SJCRH30 (cell line): ENCODE measurements around the gene DLX5. TPM values are rescaled to one million over a fixed set of nuclear protein-coding genes. Genes with fewer than 3 reads are reported as not detected.

Source experiments
- DNase-seq, 2 experiments: peaks; one replicate each; pipeline ENCODE4 v3.0.0-alpha.2; 2015 to 2020
- H3K27ac ChIP-seq: fragments of 250-450 bp; sonication (Bioruptor Pico); 2 replicates; pipeline ENCODE4 v1.5.1; 2020; ENCODE audit warnings: mild to moderate bottlenecking, moderate library complexity
- H3K27me3 ChIP-seq: fragments of 250-450 bp; sonication (Bioruptor Pico); 2 replicates; pipeline ENCODE4 v1.5.1; 2020; ENCODE audit warnings: mild to moderate bottlenecking, moderate library complexity
- H3K36me3 ChIP-seq: fragments of 250-450 bp; sonication (Bioruptor Pico); 2 replicates; pipeline ENCODE4 v1.5.1; 2020; ENCODE audit warnings: mild to moderate bottlenecking, moderate library complexity
- H3K4me1 ChIP-seq: fragments of 250-450 bp; sonication (Bioruptor Pico); 2 replicates; pipeline ENCODE4 v1.5.1; 2020; ENCODE audit warnings: mild to moderate bottlenecking, moderate library complexity
- H3K4me3 ChIP-seq: fragments of 250-450 bp; sonication (Bioruptor Pico); 2 replicates; pipeline ENCODE4 v1.5.1; 2020; ENCODE audit warnings: mild to moderate bottlenecking, moderate library complexity
- H3K9me3 ChIP-seq: fragments of 250-450 bp; sonication (Bioruptor Pico); replicated peaks from 2 replicates; pipeline ENCODE4 v1.5.1; 2020; ENCODE audit warnings: mild to moderate bottlenecking, moderate library complexity
- total RNA-seq: library from RNA; depleted of rRNA; stranded (reverse); fragments of >200 nt; shearing (Covaris generic); gene quantifications from 2 replicates; pipeline ENCODE4 v1.2.3, GENCODE V29; 2014

Gene DLX5
- total RNA-seq, 1 experiment from 2014 or later: not detected

GRCh38 chr7:97021747-97022490, 2.7 kb downstream of the DLX5 start:
- no peak for DNase-seq
- Histone ChIP-seq H3K27ac (no peak overlapping the region), H3K9me3 (no peaks in the 10 kb centered on the region), H3K4me1 (no peaks in the 10 kb centered on the region), H3K36me3 (no peaks in the 10 kb centered on the region), H3K27me3 (no peaks in the 10 kb centered on the region), H3K4me3 (no peak overlapping the region)

- H3K27me3 ChIP-seq: no peaks in the 10 kb centered on the region
- H3K4me3 ChIP-seq: no peak overlapping the region
- H3K9me3 ChIP-seq: no peaks in the 10 kb centered on the region
- H3K27ac ChIP-seq: no peak overlapping the region
- no peaks in the 10 kb centered on the region for H3K4me1 ChIP-seq
- no peak for DNase-seq
- H3K36me3 ChIP-seq: no peaks in the 10 kb centered on the region
Measured at GRCh38 chr7:97020996-97021746, 3.5 kb downstream of the DLX5 start.

GRCh38 chr7:97020601-97020995, 4.0 kb downstream of the DLX5 start:
- no peaks in the 10 kb centered on the region for H3K9me3 ChIP-seq
- no peaks in the 10 kb centered on the region for H3K27me3 ChIP-seq
- H3K36me3 ChIP-seq: no peaks in the 10 kb centered on the region
- H3K27ac ChIP-seq: no peak overlapping the region
- DNase-seq: no peak
- no peaks in the 10 kb centered on the region for H3K4me1 ChIP-seq
- no peak overlapping the region for H3K4me3 ChIP-seq

DNA sequence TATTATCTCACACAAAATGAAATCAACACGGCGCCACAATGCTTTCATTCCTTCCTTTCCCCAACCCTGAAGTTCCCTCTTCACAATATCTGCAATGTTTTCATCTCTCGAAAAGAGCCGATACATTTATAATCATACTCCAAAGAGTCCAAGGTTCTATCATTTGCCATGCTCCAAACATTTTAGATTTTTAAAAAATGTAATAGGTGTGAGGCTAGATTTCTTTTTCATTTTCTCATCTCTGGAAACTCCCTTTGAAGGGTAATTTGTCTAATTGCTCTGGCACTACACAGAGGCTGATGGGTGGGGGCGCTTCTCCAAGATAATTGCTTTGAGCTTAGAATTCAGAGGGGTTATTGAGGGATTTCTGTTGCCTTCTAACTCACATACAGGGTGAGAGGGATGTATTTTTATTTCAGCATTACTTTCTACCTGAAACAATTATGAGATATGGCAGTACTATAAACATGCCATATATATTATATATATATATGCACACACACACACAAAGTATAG, 4.9 kb downstream of the DLX5 start:
- H3K36me3 ChIP-seq: no peaks in the 10 kb centered on the region
- H3K4me3 ChIP-seq: no peak overlapping the region
- no peak for DNase-seq
- no peaks in the 10 kb centered on the region for H3K4me1 ChIP-seq
- H3K9me3 ChIP-seq: no peaks in the 10 kb centered on the region
- H3K27ac ChIP-seq: no peak overlapping the region
- H3K27me3 ChIP-seq: no peaks in the 10 kb centered on the region

DNA sequence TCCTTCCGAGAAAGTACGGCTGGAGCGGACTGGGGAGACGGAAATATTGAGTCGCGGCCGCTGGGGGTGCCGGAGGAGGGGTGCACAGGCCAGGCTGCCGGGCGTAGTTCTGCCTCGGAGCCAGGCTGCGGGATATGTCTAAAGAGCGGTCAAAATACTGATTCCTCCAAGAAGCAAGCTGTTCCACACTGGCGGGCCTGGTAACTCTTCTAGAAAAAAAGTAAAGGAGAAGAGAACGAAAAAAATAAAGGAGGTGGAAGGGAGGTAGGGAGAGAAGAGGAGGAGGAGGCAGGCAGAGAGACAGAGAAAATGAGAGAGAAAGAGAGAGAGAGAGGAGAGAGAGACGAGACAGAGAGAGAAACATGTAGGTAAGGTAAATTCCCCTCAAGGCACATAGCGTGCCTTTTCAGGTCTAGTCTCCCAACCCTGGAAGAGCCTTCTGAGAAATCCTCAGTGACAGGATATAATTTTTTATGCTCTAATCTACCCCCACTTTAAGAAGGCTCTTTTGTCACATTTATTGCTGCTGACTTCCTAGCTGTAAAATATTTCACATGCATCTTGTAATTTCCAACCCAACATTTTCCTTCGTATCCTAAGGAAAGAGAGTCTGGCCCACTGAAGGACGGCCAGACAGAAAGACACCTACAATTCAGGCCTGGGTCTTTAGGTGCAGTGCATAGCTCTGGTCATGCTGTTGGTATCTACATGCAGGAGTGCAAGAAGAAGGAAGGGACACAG, 5.7 kb downstream of the DLX5 start:
- no peaks in the 10 kb centered on the region for H3K9me3 ChIP-seq
- no peaks in the 10 kb centered on the region for H3K27me3 ChIP-seq
- H3K36me3 ChIP-seq: no peaks in the 10 kb centered on the region
- no peak overlapping the region for H3K27ac ChIP-seq
- H3K4me3 ChIP-seq: no peak overlapping the region
- H3K4me1 ChIP-seq: no peaks in the 10 kb centered on the region
- DNase-seq: no peak

DNA sequence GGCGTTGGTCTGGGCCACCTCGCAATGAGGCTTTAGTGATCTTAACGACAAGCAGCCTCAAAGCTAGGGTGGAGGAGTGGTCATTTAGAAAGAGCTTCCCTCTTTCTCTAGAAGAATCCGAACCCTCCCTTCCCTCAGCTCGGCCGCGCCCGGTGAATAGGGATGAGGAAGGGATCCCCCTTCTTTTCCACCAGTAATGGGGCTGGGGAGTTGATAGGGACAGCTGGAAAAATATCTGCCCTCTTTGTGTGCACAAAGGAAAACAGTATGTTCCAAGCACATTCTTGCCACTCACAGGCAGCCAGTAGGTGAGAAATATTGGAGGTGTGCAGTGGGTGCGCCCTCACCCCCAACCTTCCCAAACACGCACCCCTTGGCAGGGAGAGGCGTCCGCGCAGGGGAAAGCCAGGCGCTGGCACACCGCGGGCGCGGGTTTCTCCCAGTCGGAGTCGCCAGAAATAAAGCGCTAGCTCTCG, 6.5 kb downstream of the DLX5 start:
- Histone ChIP-seq H3K4me3 (no peak overlapping the region), H3K27ac (no peak overlapping the region)

DNA sequence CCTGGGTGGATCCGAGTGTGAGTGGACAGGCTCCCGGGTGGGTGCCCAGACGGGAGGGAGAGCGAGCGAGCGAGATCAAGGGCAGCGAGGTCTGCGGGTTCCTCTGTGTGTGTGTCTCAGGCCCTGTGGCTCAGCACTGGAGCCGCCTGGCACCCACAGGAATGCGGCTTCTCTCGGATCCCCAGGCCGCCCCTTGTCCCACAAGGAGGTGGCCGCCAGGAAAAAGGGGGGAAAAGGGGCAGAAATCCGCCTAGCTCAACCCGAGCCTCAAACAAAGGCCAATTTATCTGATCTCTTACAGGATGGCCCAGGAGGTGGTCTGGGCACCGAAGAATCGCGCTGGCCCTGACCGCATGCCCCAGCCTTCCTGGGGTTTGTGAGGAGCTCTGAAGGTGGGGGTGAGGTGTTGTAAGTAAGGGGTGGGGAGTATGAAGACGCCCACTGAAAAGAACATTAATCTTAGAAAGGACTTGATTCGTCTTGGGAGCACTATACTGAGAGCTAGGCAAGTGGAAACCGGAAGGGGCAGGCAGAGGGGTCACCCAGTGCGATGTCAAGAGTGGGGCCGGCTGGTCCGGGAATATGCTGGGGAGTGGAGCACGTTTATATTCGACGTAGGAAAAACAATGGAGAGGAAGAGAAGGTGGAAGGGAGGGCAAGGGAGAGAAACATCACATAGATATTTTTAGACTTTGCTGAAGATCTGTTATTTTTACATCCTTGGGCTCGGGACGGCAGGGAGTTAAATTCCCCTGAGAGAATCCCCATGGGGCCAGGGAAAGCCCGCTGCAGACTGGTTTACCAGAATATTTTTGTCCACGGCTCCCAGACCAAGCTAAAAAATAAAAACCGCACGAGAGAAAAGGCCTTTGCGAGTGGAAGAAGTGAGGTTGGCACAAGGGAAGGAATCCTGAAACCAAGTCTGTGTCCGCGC, 7.2 kb downstream of the DLX5 start:
- Histone ChIP-seq H3K9me3 (no peaks in the 10 kb centered on the region), H3K4me1 (no peaks in the 10 kb centered on the region), H3K27me3 (no peaks in the 10 kb centered on the region), H3K4me3 (no peak overlapping the region), H3K27ac (no peak overlapping the region), H3K36me3 (no peaks in the 10 kb centered on the region)
- DNase-seq: no peak

More for the DNA sequence above, 6.5 kb downstream of the DLX5 start:
- H3K9me3 ChIP-seq: no peaks in the 10 kb centered on the region
- H3K27me3 ChIP-seq: no peaks in the 10 kb centered on the region
- DNase-seq: no peak
- no peaks in the 10 kb centered on the region for H3K36me3 ChIP-seq
- H3K4me1 ChIP-seq: no peaks in the 10 kb centered on the region

DNA sequence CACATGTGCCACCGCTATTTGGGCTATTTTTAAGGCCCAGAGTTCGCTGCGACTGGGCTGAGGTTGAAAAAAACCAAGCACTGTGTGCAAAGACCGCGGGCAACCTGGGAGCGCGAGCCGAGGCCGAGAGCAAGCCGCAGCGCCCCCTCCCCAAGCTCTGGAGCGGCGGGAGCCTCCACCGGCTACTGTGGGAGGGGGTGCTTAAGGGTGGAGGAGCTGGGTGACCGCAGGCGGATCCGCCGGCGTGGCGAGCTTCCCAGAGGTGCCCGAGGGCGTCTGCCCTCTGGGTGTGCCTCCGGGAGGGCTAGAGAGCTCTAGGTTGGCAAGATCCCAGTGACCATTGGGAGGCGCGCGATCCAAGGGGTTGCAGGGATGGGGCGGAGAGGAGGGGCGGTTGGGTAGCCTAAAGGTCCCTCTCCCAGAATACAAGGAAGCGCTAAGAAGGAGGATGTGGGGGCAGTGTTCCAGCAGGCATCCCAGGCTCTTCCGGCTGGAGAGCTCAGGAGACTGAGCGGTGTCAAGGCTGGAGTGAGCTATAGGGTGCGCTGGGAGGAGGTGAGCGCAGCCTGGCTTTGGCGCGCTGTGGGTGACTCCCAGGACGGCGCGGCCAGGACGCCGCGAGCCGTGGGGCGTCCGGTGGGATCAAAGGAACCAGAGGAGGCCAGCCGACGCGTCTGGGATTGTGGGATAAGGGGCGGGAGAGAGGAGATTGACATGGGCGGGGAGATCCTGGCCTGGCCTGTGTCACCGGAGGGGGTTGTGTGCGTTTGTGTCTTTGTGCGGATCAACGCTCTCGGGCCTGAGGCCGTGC, 8.0 kb downstream of the DLX5 start:
- Histone ChIP-seq H3K4me3 (no peak overlapping the region), H3K9me3 (no peaks in the 10 kb centered on the region), H3K27me3 (no peaks in the 10 kb centered on the region), H3K4me1 (no peaks in the 10 kb centered on the region), H3K36me3 (no peaks in the 10 kb centered on the region), H3K27ac (no peak overlapping the region)
- no peak for DNase-seq

- H3K4me3 ChIP-seq: no peak overlapping the region
- H3K27ac ChIP-seq: no peak overlapping the region
- DNase-seq: no peak
- no peaks in the 10 kb centered on the region for H3K36me3 ChIP-seq
- H3K27me3 ChIP-seq: no peaks in the 10 kb centered on the region
- no peaks in the 10 kb centered on the region for H3K9me3 ChIP-seq
- H3K4me1 ChIP-seq: no peaks in the 10 kb centered on the region
Measured at GRCh38 chr7:97015756-97016380, 8.8 kb downstream of the DLX5 start.

DNA sequence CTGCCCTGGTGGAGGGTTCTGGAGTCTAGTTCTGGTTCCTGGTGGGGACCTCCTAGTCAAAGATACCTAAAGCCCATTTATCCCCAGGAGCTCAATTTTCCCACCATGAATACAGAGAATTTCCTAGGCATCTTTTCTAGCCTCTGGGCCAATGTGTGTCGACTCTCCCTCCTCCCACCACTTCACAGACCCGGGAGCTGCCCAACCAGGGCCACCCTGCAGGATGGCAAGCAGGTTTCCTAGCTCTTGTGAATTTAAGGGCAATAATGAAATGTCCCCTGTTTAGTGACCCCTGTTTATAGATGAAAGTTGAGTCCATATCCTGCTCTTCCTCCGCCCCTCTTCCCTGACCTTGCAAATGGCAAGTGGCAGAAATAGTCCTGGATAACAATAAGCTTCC, 9.4 kb downstream of the DLX5 start:
- Histone ChIP-seq H3K27ac (no peak overlapping the region), H3K9me3 (no peaks in the 10 kb centered on the region), H3K36me3 (no peaks in the 10 kb centered on the region), H3K4me3 (no peak overlapping the region), H3K27me3 (no peaks in the 10 kb centered on the region), H3K4me1 (no peaks in the 10 kb centered on the region)
- DNase-seq: no peak

DNA sequence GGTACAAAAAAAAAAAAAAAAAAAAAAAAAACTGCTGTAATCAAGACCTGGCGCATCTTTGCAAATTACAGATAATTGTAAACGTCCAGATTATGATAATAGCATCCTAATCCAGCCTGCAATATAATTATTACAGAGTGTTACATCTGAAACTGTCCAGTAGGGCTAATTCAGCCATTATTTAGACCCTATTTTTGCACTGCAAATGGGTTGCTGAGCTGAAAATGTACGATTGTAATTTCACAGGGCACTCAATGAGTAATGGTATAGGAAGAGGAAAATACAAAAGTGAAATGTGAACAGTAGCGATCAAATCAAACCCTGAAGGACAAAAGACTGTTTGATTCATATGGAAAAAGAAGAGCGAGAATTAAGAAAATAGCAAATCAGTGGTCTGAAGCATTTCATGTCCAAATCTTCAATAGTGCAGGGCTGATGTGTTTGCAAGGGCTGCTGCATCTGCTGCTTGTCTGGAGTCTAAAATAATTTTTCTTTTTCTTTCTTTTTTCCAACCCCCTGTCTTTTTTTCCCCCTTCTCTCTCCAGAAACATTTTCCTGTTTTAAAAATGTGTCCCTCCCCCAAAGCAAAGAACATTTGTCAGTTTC, 10.4 kb downstream of the DLX5 start:
- Histone ChIP-seq H3K4me1 (no peaks in the 10 kb centered on the region), H3K9me3 (no peaks in the 10 kb centered on the region), H3K27ac (no peak overlapping the region), H3K27me3 (no peaks in the 10 kb centered on the region), H3K36me3 (no peaks in the 10 kb centered on the region), H3K4me3 (no peak overlapping the region)
- no peak for DNase-seq

- Histone ChIP-seq H3K36me3 (no peaks in the 10 kb centered on the region), H3K9me3 (no peaks in the 10 kb centered on the region), H3K27ac (no peak overlapping the region), H3K27me3 (no peaks in the 10 kb centered on the region), H3K4me1 (no peaks in the 10 kb centered on the region), H3K4me3 (no peak overlapping the region)
- DNase-seq: no peak
Measured at GRCh38 chr7:97013845-97014134, 10.8 kb downstream of the DLX5 start.
